Psoas muscle (tissue), 8 donors: Measurements from ENCODE around the gene REC114. TPM values are rescaled to one million over a fixed set of nuclear protein-coding genes. Genes with fewer than 3 reads are reported as not detected.
"Not testable (repeated sequence)": the region's sequence is repeated elsewhere in the genome, so short reads cannot be mapped to it uniquely, and the experiment has no call there.

Source experiments
- ATAC-seq, 4 donors: fragments of 200-7000 bp; cut with Tn5 transposase; one replicate each; pipeline ENCODE4 v1.9.1; 2020; ENCODE audit warnings: moderate library complexity in 3 of 4, mild to moderate bottlenecking in 2 of 4
- DNase-seq, 2 donors: peaks; one replicate each; pipeline ENCODE4 v3.0.0-alpha.2; 2020
- H3K27ac ChIP-seq: fragments of 200-600 bp; one replicate; pipeline ENCODE4 v1.8.0; 2022
- H3K27me3 ChIP-seq, 3 donors: fragments of 200-600 bp in 1 of 3; one replicate each; pipeline versions ENCODE4 v1.6.1 to v1.8.0; 2013 to 2022; ENCODE audit warnings: low read length in 2 of 3, mild to moderate bottlenecking in 2 of 3, moderate library complexity in 1 of 3; ENCODE audit not compliant: insufficient read depth in 3 of 3
- H3K36me3 ChIP-seq, 2 donors: fragments of 200-600 bp in 1 of 2; one replicate each; pipeline versions ENCODE4 v1.6.1 to v1.8.0; 2013 to 2022; ENCODE audit warnings: low read depth in 1 of 2, mild to moderate bottlenecking in 1 of 2, moderate library complexity in 1 of 2; ENCODE audit not compliant: insufficient read depth in 1 of 2
- H3K4me1 ChIP-seq: fragments of 200-600 bp; one replicate; pipeline ENCODE4 v1.8.0; 2022
- H3K4me3 ChIP-seq: fragments of 200-600 bp; one replicate; pipeline ENCODE4 v1.8.0; 2022; ENCODE audit warnings: mild to moderate bottlenecking
- H3K9me3 ChIP-seq: fragments of 200-600 bp; one replicate; pipeline ENCODE4 v1.8.0; 2022
- WGBS, 3 donors: extraction: QIAGEN DNeasy Blood & Tissue Kit; methylation state at CpG; one replicate each; pipeline versions ENCODE4 v1.1.6 to v1.1.7; 2013; 5-methylcytosine and 5-hydroxymethylcytosine counted together
- intact Hi-C, 2 donors: fragments of 100-400 bp; cut with DNase I; formaldehyde crosslinking; loops; one replicate each; pipeline versions ENCODE4 v1.11.0 to v1.14.2; 2022
- polyA plus RNA-seq, 3 donors: library from polyadenylated mRNA; stranded (reverse); fragments of 200-250 nt; gene quantifications; one replicate each; pipeline ENCODE4 v1.2.3, GENCODE V29; 2013
- total RNA-seq, 4 donors: library from RNA; stranded (reverse); fragmentation: NEBNext Ultra II Directional in 2 of 4; extraction: Animal tissue kit (Norgen Biotek cat#: 25700) in 2 of 4; gene quantifications; one replicate each; pipeline versions ENCODE4 v1.2.1 to v1.2.4, GENCODE V29; 2021 to 2023
- TF ChIP-seq, protein P1 (sequence below): fragments of 200-600 bp; IDR thresholded peaks from one replicate; pipeline ENCODE4 v1.8.0; 2022; ENCODE audit warnings: antibody characterized with exemption
- donor health status: healthy with polysubstance abuse.
- donor health status: DM: no; HTN: no; CAD: no; lungs with moderate emphysema.
- donor health status: Bipolar disorder and iron deficiency.
- donor health status: healthy.
- donor health status: DM: yes; HTN: yes; CAD: no.
- donor health status: DM: no; HTN: no; CAD: no.
- donor health status: DM: no; HTN: no; CAD: no.
- donor health status: DM: yes; HTN: yes; CAD: no.

The REC114 gene
- total and polyA plus RNA-seq, 7 donors = not detected

DNA sequence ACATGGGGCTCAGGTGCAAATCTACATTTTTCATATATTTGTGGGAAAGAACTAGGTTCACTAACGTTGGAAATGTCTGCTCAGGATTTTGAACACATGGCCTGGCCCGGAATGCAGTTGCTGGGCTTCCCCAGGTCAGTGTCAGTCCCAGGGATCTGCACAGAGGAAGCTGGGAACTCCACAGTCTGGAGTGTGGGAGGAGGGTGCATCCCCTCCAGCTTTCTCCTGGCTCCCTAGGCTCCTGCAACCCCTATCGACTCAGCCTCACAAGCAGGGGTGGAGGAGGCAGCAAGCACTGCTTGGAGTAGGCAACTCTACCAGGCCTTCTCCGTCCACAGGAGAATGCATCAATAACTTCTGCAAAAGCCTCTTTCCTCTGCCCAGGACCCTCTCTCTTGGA, 44.1 kb upstream of the REC114 start:
- ATAC-seq (no peak), DNase-seq (no peak)
- Histone ChIP-seq H3K4me3 (no peak overlapping the region), H3K4me1 (no peaks in the 10 kb centered on the region), H3K9me3 (no peaks in the 10 kb centered on the region), H3K27me3 (peaks cover 0 to 4% (median 0%) of the 10 kb centered on the region in 3 donors), H3K36me3 (no peaks in the 10 kb centered on the region), H3K27ac (no peak overlapping the region)
- intact Hi-C loops = no loop called here
- TF ChIP-seq, protein P1, sequence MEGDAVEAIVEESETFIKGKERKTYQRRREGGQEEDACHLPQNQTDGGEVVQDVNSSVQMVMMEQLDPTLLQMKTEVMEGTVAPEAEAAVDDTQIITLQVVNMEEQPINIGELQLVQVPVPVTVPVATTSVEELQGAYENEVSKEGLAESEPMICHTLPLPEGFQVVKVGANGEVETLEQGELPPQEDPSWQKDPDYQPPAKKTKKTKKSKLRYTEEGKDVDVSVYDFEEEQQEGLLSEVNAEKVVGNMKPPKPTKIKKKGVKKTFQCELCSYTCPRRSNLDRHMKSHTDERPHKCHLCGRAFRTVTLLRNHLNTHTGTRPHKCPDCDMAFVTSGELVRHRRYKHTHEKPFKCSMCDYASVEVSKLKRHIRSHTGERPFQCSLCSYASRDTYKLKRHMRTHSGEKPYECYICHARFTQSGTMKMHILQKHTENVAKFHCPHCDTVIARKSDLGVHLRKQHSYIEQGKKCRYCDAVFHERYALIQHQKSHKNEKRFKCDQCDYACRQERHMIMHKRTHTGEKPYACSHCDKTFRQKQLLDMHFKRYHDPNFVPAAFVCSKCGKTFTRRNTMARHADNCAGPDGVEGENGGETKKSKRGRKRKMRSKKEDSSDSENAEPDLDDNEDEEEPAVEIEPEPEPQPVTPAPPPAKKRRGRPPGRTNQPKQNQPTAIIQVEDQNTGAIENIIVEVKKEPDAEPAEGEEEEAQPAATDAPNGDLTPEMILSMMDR = no peak
- WGBS, 3 donors = 69 to 78% (median 69%) methylated on average over 4 of the region's 4 CpGs

DNA sequence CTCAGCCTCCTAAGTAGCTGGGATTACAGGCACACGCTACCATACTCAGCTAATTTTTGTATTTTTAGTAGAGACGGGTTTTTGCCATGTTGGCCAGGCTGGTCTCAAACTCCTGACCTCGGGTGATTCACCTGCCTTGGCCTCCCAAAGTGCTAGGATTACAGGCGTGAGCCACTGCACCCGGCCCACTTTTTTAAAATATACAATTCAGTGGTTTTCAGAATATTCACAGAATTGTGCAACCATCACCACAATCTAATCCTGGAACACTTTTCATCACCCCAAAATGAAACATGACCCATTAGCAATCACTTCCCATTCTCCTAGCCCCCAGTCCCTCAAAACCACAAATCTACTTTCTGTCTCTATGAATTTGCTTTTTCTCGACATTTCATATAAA, 42.7 kb upstream of the REC114 start:
- WGBS, 3 donors = 72 to 82% (median 79%) methylated on average over 6 of the region's 6 CpGs
- H3K27ac ChIP-seq, H3K9me3 ChIP-seq, ATAC-seq, H3K4me1 ChIP-seq, H3K36me3 ChIP-seq, DNase-seq, intact Hi-C loops, H3K4me3 ChIP-seq: not testable (repeated sequence)
- peaks cover 0 to 12% (median 2%) of the 10 kb centered on the region in 3 donors for H3K27me3 ChIP-seq

DNA sequence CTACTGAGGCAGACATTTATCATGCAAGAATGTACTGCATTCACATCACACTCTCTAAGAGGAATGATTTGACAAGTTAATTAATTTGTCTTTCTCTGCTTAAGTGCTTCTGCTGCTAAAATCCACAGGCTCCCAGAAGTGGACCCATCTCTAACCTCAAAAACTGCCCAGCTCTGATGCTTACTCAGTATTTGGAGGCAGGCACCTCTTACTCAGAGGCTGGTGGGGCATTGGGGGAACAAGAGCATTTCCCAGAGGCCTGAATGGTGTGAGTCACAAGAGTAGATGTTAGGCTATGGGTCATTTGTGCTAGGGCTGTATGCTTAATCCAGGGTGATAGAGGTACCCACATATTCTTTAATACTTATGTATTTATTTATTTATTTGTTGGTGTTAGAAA, 39.8 kb upstream of the REC114 start:
- Histone ChIP-seq H3K27ac (no peak overlapping the region), H3K27me3 (peaks cover 0 to 26% (median 2%) of the 10 kb centered on the region in 3 donors), H3K4me1 (no peaks in the 10 kb centered on the region), H3K9me3 (no peaks in the 10 kb centered on the region), H3K36me3 (no peaks in the 10 kb centered on the region), H3K4me3 (no peak overlapping the region)
- intact Hi-C loops = no loop called here
- TF ChIP-seq, protein P1 = no peak
- no peak for ATAC-seq
- DNase-seq = no peak

DNA sequence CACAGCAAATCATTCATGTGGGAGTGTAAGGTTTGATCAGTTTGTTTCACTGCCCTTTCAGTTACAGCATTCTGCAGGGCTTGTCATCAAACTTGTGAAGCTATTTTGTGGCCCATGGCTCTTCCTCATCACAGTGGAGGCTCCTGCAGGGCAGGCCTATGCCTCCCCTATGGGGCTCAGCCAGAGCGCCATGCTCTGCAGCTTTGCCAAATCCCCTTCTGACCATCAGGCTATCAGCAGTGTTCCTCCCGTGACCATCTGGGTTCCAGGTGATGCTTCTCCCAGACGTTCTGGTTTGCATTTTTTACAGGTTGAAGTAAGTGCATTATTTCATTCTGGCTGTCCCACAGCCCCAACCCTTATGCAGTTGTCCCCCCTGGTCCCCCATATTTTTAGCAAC, 28.1 kb upstream of the REC114 start:
- DNase-seq (no peak), ATAC-seq (no peak)
- Histone ChIP-seq H3K27ac (no peak overlapping the region), H3K27me3 (peaks cover 0 to 19% (median 14%) of the 10 kb centered on the region in 3 donors), H3K9me3 (no peaks in the 10 kb centered on the region), H3K4me1 (no peaks in the 10 kb centered on the region), H3K36me3 (no peaks in the 10 kb centered on the region), H3K4me3 (no peak overlapping the region)
- TF ChIP-seq, protein P1 = no peak
- 63 to 66% (median 63%) methylated on average over 3 of the region's 3 CpGs for WGBS, 3 donors
- intact Hi-C loops = no loop called here

DNA sequence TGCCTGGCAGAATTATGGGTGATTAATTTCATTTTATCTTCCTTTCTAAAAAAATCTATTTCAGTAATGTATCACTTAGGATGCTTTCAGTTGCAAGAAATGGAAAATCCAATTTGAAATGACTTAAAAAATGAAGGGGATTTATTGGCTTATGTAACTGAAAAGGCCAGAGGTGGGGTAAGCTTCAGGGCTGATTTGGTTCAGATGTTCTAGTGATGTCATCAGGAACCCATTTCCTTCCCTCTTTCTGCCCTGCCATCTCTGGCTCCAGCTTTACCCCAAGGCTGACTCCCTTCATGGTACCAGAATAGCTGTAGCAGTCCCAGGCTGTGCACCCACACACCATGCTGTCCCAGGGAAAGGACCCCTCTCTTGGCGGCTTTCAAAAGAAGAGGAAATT, 18.5 kb upstream of the REC114 start:
- H3K4me1 ChIP-seq = no peaks in the 10 kb centered on the region
- no peak overlapping the region for H3K4me3 ChIP-seq
- H3K36me3 ChIP-seq = no peaks in the 10 kb centered on the region
- no peaks in the 10 kb centered on the region for H3K9me3 ChIP-seq
- H3K27ac ChIP-seq = no peak overlapping the region
- DNase-seq (no peak), ATAC-seq (no peak)
- intact Hi-C loops = no loop called here
- peaks cover 0 to 25% (median 2%) of the 10 kb centered on the region in 3 donors for H3K27me3 ChIP-seq
- WGBS, 3 donors = 81 to 88% (median 83%) methylated on average over 1 of the region's 1 CpG
- TF ChIP-seq, protein P1 = no peak
